Cerebellar cortex (tissue), 1 donor: ENCODE results near the gene IDUA.

ENCODE experiments used
- DNase-seq: peaks from one replicate; pipeline ENCODE4 v3.0.0-alpha.2; 2015; ENCODE audit warnings: low spot score

The IDUA gene

DNA sequence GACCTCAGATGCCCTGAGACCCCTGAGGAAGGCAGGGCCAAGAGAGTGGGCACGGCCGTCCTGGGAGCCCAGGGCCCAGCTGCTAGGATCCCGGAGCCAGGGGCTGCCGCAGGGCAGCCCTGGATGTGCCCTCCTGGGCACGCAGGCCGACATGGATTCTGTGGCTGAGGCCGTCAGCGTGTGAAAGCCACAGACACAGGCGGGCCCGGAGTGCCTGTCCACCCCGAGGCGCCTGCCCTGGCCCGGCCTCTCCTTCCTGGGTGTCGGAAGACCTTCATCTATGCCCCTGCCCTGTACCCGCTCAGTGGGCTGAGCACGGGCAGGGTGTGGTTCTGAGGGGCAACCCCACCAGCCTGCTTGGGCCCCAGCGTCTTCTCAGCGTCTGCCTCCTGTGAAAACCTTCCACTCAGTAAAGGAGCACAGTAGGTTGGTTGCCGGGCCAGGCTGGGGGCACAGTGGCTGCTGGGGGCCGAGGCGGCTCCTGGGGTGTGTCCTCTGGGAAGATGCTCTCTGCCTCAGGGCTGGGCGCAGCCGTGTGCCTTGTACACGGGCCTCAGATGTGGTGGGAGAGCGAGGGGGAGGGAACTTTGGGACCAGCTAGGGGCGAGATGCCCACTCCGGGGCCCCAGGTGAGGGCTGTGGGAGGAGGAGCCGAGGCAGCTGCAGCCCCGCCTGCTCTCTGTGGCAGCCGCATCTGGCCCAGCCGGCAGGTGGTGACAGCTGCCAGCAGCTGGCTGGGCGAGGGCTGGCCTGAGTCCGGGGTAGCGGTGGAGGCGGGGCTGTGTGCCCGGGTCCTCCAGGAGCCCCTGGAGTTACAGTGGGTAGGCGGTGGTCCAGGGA, 45.3 kb downstream of the IDUA start:
- DNase-seq, result no peak

DNA sequence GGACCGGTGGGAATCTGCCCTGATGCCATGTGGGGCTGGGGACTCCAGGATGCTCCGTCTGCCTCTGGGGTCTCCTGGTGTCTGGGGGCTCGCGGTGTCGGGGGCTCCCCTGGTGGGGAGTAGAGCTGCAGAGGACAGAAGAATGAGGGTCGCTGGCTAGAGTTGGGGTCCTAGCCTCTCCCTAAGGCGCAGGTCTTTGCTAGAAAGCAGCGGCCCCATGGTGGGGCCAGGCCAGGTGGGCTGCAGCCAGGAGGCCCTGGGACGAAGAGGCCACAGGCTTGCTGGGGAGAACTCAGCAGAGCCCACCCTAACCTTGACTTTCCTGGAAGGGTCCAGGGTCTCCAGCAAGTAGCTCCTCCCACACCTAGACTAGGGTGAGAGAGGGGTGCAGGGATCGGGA, 46.0 kb downstream of the IDUA start:
- no peak for DNase-seq

DNA sequence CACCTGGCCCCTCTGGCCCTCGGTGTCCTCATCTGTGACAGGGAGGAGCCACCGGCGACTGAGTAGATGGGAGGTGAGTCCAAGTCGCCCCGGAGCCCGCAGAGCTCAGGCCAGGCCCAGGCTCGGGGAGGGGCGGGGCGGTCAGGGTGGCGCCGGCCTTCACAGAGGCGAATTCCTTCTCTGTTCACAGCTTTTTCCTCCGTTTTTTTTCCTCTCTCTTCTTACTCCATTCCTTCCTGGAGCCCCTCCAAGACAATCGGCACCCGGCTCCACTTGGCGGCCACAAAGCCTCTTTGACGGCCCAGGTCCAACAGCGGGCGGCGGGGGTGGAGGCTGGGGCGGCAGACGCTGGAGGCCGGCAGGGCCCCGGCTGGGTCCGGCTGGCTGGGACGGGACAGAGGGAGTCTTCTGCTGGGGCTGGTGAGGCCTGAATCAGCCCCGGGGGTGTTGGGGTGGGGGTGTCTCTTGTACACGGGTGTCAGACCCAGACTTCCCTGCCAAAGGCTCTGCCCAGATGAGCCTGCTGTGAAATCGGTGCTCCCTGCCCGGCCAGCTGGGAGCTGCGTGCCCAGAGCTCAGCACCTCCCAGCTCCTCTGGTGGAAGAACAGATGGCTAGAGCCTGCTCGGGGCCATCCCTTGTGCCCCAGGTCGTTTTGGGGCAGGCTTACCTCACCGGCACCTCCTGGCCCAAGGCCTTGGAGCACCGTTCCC, 47.2 kb downstream of the IDUA start:
- no peak for DNase-seq

- no peak for DNase-seq
Observed at GRCh38 chr4:1035510-1035909, 48.7 kb downstream of the IDUA start.

DNA sequence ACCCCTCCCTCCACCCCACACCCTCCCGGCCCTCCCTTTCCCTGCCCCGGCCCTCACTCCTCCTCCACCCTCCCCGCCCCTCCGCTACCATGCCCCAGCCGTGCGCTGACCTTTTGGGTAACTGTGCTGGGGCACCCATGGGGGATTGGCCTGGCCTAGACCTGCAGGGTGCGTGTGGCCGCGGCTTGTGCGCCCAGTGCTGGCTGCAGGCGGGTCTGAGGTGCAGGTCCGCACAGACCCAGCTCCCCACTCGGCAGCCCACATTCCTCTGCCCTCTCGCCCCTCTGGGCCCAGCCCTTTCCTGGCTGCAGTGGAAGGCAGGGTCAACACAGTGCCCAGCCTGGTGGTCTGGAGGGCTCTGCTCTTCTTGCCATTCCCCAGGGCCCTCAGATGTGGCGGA, 49.3 kb downstream of the IDUA start:
- DNase-seq, result no peak

DNA sequence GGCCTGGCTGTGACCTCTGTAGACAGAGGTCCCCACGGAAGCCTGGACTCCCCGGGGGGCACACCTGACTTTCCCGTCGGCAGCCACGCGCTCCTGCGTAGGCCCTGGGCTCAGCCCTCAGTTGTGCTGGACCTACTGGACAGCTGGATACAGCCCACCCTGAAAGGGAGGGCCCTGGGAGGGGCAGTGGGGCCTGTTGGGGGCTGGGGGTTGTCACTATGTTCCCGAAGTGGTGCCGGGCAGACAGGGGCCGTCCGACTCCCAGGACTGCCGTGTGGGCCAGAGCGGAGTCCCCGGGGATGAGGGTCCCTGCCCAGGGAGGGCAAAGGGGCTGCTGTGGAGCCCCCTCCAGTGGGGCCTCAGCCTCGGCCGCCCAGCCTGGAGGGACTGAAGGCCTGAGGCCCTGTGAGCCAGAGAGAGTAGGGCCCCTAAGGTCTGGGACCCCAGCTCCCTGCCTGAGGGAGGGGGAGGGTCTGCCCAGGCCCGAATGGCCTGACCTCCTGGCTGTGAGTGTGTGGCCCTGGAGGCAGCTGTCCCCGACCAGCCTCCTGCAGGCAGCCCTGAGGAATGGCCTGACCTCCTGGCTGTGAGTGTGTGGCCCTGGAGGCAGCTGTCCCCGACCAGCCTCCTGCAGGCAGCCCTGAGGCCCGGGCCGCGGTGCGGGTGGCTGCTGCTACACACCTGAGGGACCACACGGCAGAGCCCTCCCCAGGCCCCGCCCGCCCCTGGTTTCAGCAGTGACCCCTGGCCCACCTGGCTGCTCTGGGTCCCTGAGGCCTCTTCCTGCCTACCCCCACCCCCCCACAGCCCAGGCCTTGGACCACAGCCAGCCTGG, 50.3 kb downstream of the IDUA start:
- no peak for DNase-seq

DNA sequence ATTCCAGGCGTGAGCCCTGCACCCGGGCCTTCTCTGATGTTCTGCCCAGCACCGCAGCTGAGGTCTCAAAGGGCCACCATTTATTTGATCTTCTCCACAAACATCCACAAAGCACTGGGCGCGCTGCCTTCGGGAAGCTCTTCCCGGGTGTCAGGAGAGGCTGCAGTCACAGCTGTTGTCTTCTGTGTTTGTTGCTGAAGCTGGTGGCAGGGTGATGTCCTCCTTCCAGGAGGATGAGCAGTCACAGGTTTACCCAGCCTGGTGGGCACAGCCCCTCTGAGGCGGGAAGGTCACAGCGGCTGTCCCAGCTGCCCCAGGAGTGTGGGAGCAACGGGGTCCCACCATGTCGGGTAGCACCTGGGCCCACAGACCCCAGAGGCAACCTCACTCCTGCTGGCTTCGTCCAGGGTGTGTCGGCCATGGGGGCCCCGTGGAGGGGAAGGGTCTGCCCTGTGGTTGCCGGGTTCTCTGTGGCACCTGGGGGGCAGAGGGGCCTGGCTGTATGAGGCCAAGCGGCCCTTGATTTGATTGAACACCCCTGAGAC, 52.2 kb downstream of the IDUA start:
- no peak for DNase-seq

- DNase-seq, result no peak
Observed at GRCh38 chr4:1039493-1040343, 52.9 kb downstream of the IDUA start.

GRCh38 chr4:1040344-1041146, 53.7 kb downstream of the IDUA start:
- no peak for DNase-seq

- peak; percentile 36 for DNase-seq
Observed at GRCh38 chr4:1041147-1041935, 54.5 kb downstream of the IDUA start.

DNA sequence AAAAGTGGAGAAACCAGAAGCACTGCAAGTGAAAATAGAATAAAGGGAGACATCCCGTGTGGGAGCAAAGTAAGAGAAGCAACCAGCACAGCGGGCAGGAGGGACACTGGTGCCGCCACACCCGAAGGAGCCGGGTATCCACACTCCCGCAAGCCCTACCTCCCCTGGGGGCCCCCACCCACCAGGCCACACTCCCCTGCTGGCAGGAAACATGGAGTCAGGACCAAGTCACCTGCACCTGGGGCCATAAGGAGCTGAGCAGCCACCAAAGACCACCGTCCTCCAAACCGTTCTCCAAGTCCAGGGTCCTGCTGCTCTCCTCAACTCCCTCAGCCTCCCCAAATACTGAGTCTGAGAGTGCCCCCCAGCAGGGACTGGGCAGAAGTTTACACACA, 55.1 kb downstream of the IDUA start:
- no peak for DNase-seq

- DNase-seq, result no peak
Observed at GRCh38 chr4:1042352-1043055, 55.7 kb downstream of the IDUA start.

GRCh38 chr4:1043162-1043561, 56.3 kb downstream of the IDUA start:
- no peak for DNase-seq

GRCh38 chr4:1043651-1044468, 57.0 kb downstream of the IDUA start:
- peak; percentile 27 for DNase-seq

GRCh38 chr4:1044469-1045192, 57.8 kb downstream of the IDUA start:
- no peak for DNase-seq

DNA sequence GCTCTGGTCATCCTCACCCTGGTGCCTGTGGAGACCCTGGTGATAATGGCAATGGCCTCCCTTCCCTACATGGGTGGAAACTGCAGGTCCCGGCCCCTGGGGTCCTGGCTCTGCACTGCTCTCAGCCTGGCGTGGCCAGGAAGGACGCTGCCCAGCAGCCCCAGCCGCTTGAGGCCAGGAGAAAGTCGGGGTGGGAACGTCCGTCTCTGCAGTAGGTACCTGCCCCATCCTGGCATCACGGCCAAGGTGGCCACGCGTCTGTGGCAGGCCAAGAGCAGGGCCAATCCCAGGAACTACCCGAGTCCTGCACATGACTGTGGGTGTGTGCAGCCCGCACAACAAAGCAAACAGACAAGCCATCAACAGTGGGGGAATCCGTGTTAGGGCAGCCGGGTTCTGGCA, 58.4 kb downstream of the IDUA start:
- DNase-seq, result no peak

DNA sequence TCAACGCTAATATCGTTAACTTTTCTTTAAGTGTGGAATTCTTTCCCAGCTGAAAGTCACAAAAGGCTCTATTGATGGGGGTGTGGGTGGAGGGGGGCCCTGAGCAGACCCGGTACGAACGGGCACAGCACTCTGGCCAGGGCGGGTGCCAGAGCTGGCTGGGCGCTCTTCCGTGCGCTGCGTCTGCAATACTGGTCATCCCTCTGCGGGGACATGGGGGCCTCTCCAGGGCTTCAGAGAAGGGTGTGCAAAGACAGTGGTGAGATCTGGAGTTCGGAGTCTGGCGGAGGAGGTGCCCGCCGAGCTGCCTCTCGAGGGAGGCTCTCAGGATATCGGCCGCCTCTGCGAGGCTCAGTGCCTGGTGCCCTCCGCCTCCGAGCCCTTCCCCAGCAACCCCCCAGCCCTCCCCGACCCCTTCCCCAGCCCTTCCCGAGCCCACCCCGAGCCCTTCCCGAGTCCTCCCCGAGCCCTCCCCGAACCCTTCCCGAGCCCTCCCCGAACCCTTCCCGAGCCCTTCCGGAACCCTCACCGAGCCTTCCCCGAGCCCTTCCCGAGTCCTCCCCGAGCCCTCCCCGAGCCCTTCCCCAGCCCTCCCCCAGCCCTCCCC, 58.9 kb downstream of the IDUA start:
- no peak for DNase-seq
